ENCODE measurements around the gene GRAMD1C. TPM values are rescaled to one million over a fixed set of nuclear protein-coding genes. Genes with fewer than 3 reads are reported as not detected.

GRAMD1C gene
- polyA plus RNA-seq, 1 of the 3 experiments (the other 2 are of a cell fraction), result 1.2 TPM

- TF ChIP-seq USF1 (IDR thresholded peaks at IDR 0.05; ENCODE audit: borderline replicate concordance, low read depth) (no peak), MXI1 (IDR thresholded peaks at IDR 0.05; ENCODE audit: low read depth, low read length) (no peak), EZH2phosphoT487 (IDR thresholded peaks at IDR 0.05; ENCODE audit: borderline replicate concordance, low read depth) (no peak), NRF1 (IDR thresholded peaks at IDR 0.05; ENCODE audit: low read depth, low read length) (no peak), SMC3 (IDR thresholded peaks at IDR 0.05; ENCODE audit: low read depth, low read length) (no peak), TEAD4 (IDR thresholded peaks at IDR 0.05; ENCODE audit: borderline replicate concordance, insufficient read depth) (no peak), CHD2 (IDR thresholded peaks at IDR 0.05; ENCODE audit: low read length, partially characterized antibody) (no peak), EP300 (IDR thresholded peaks at IDR 0.05; ENCODE audit: borderline replicate concordance in 1 of 2, low read depth in 1 of 2, low read length in 1 of 2) (no peak), JUND (IDR thresholded peaks at IDR 0.05) (no peak), RXRA (IDR thresholded peaks at IDR 0.05; ENCODE audit: borderline replicate concordance, low read depth) (no peak), POLR2AphosphoS5 (IDR thresholded peaks at IDR 0.05; ENCODE audit: low read depth, low read length) (no peak), MAX (IDR thresholded peaks at IDR 0.05; ENCODE audit: low read depth) (no peak)
- Histone ChIP-seq H3K36me3 (replicated peaks in 1 of 2; ENCODE audit: control insufficient read depth in 1 of 2, insufficient read depth in 2 of 2, low read length in 1 of 2) (peaks cover 0 to 3% of the 10 kb centered on the region in 2 experiments), H4K20me1 (ENCODE audit: insufficient read depth) (no peaks in the 10 kb centered on the region), H3F3A (replicated peaks; ENCODE audit: insufficient read depth) (no peaks in the 10 kb centered on the region), H3K79me2 (ENCODE audit: insufficient read depth) (no peaks in the 10 kb centered on the region), H3K4me1 (ENCODE audit: control insufficient read depth in 1 of 2, insufficient read depth in 2 of 2, low read depth in 1 of 2, low read length in 1 of 2) (no peaks in the 10 kb centered on the region), H3K9ac (no peak overlapping the region), H3K9me3 (no peaks in the 10 kb centered on the region; the same call in 1 of the 2 replicates), H3K27ac (ENCODE audit: low read depth in 2 of 2, low read length in 1 of 2) (no peak overlapping the region), H3K27me3 (ENCODE audit: insufficient read depth) (no peaks in the 10 kb centered on the region), H2AFZ (ENCODE audit: low read depth) (no peak overlapping the region), H3K4me2 (no peak overlapping the region), H3K4me3 (ENCODE audit: low read depth in 2 of 2, low read length in 1 of 2) (no peak overlapping the region), H3K9me2 (no peaks in the 10 kb centered on the region)
- ChIA-PET CTCF (no interaction called here), POLR2A (no interaction called here)
- DNase-seq, result no peak
- 55% methylated on average over 4 of the region's 4 CpGs for WGBS (ENCODE audit: low lambda C conversion rate)
Observed at GRCh38 chr3:113867506-113867905, 28.9 kb downstream of the GRAMD1C start.

- Histone ChIP-seq H2AFZ (ENCODE audit: low read depth) (no peak overlapping the region), H3K36me3 (replicated peaks in 1 of 2; ENCODE audit: control insufficient read depth in 1 of 2, insufficient read depth in 2 of 2, low read length in 1 of 2) (peaks cover 0 to 3% of the 10 kb centered on the region in 2 experiments), H3K9me2 (no peaks in the 10 kb centered on the region), H3K79me2 (ENCODE audit: insufficient read depth) (no peaks in the 10 kb centered on the region), H3K4me2 (no peak overlapping the region), H3F3A (replicated peaks; ENCODE audit: insufficient read depth) (no peaks in the 10 kb centered on the region), H3K27ac (ENCODE audit: low read depth in 2 of 2, low read length in 1 of 2) (no peak overlapping the region), H3K9me3 (no peaks in the 10 kb centered on the region; the same call in 1 of the 2 replicates), H4K20me1 (ENCODE audit: insufficient read depth) (no peaks in the 10 kb centered on the region), H3K4me1 (ENCODE audit: control insufficient read depth in 1 of 2, insufficient read depth in 2 of 2, low read depth in 1 of 2, low read length in 1 of 2) (no peaks in the 10 kb centered on the region), H3K9ac (no peak overlapping the region), H3K27me3 (ENCODE audit: insufficient read depth) (no peaks in the 10 kb centered on the region), H3K4me3 (ENCODE audit: low read depth in 2 of 2, low read length in 1 of 2) (no peak overlapping the region)
- ChIA-PET CTCF (no interaction called here), POLR2A (no interaction called here)
- WGBS (ENCODE audit: low lambda C conversion rate), result 96% methylated on average over 6 of the region's 6 CpGs
- no peak for DNase-seq
- TF ChIP-seq, protein P1, sequence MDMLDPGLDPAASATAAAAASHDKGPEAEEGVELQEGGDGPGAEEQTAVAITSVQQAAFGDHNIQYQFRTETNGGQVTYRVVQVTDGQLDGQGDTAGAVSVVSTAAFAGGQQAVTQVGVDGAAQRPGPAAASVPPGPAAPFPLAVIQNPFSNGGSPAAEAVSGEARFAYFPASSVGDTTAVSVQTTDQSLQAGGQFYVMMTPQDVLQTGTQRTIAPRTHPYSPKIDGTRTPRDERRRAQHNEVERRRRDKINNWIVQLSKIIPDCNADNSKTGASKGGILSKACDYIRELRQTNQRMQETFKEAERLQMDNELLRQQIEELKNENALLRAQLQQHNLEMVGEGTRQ (IDR thresholded peaks at IDR 0.05; ENCODE audit: borderline replicate concordance, low read depth, low read length), result no peak
Observed at GRCh38 chr3:113873293-113873692, 34.7 kb downstream of the GRAMD1C start.

Measured in SK-N-SH (cell line).